ENCODE measurements around the gene IFI6. TPM values are rescaled to one million over a fixed set of nuclear protein-coding genes. Genes with fewer than 3 reads are reported as not detected.

IFI6 gene
- total RNA-seq, 1 experiment from 2014 or later = 4.3 TPM

- H2BK20ac ChIP-seq (ENCODE audit: low read depth, low read length, poor library complexity, severe bottlenecking) = no peak overlapping the region
- H3K27ac ChIP-seq (ENCODE audit: insufficient read length, low read depth, low read length) = no peak overlapping the region
- peaks cover 9 to 13% of the 10 kb centered on the region in 2 experiments for H3K4me1 Mint-ChIP-seq
Measured at GRCh38 chr1:27676410-27676809, 4.4 kb upstream of the IFI6 start.

More at GRCh38 chr1:27676410-27676809, 4.4 kb upstream of the IFI6 start:
- H3K79me1 ChIP-seq (ENCODE audit: insufficient read depth, low read depth, low read length, poor library complexity, severe bottlenecking) = no peaks in the 10 kb centered on the region
- H3K27me3 Mint-ChIP-seq (ENCODE audit: low read depth) = peaks cover 5% of the 10 kb centered on the region
- H3K14ac ChIP-seq (ENCODE audit: insufficient read depth, low read length) = no peak overlapping the region
- H3K23me2 ChIP-seq (ENCODE audit: insufficient read length, low read depth, low read length, poor library complexity, severe bottlenecking) = peaks cover 10% of the 10 kb centered on the region
- H3K27me3 ChIP-seq (ENCODE audit: insufficient read depth, low read length) = no peaks in the 10 kb centered on the region; the same call in 1 of the 2 replicates
- no peak overlapping the region for H3K4me2 ChIP-seq (ENCODE audit: insufficient read depth, insufficient read length, low read length)
- no peak overlapping the region for H3T11ph ChIP-seq (ENCODE audit: low read length)
- no peak overlapping the region for H4K8ac ChIP-seq (replicated peaks; ENCODE audit: insufficient read length, low read depth, low read length)
- no peak overlapping the region for H2BK120ac ChIP-seq (ENCODE audit: low read depth, low read length, poor library complexity, severe bottlenecking)
- H3K36me3 Mint-ChIP-seq (ENCODE audit: insufficient read depth in 1 of 3, low read depth in 3 of 3) = peaks cover 5 to 13% (median 13%) of the 10 kb centered on the region in 3 experiments; a peak in 6 of 7 replicates
- H4K91ac ChIP-seq (ENCODE audit: insufficient read length, low read depth, low read length) = no peak overlapping the region
- H3K9me3 ChIP-seq (ENCODE audit: control insufficient read depth, low read depth, low read length) = no peaks in the 10 kb centered on the region
- H3K56ac ChIP-seq (ENCODE audit: insufficient read length, low read depth, low read length) = no peak overlapping the region
- H3K79me2 ChIP-seq (ENCODE audit: insufficient read depth, low read length) = no peaks in the 10 kb centered on the region
- H2AFZ ChIP-seq (ENCODE audit: low read length) = no peak overlapping the region
- no peak overlapping the region for H3K4me3 Mint-ChIP-seq
- H2BK12ac ChIP-seq (ENCODE audit: insufficient read length, low read depth, low read length) = no peak overlapping the region
- no peak overlapping the region for H3K18ac ChIP-seq (ENCODE audit: insufficient read length, low read depth, low read length)
- TF ChIP-seq CTCF (conservative IDR thresholded peaks at IDR 0.05) = no peak
- WGBS (ENCODE audit: extremely low coverage, insufficient read length, low lambda C conversion rate) = no CpG with 5 or more reads among the region's 1 CpG
- no peak overlapping the region for H3K9ac ChIP-seq (ENCODE audit: extremely low read depth, insufficient read length, low read length)
- H3K23ac ChIP-seq (ENCODE audit: insufficient read length, low read depth, low read length) = no peak overlapping the region
- H4K20me1 ChIP-seq (ENCODE audit: control insufficient read depth, insufficient read depth, insufficient read length) = no peaks in the 10 kb centered on the region
- no peak overlapping the region for H3K27ac Mint-ChIP-seq
- H4K5ac ChIP-seq (ENCODE audit: insufficient read length, low read depth, low read length) = no peak overlapping the region
- no peaks in the 10 kb centered on the region; the same call in 1 of the 2 replicates for H3K4me1 ChIP-seq (ENCODE audit: insufficient read depth, low read length)
- H2AK5ac ChIP-seq (ENCODE audit: insufficient read length, low read length) = no peak overlapping the region
- peaks cover 28 to 30% of the 10 kb centered on the region in 2 experiments for H3K9me3 Mint-ChIP-seq
- DNase-seq = no peak
- no peak overlapping the region for H2BK5ac ChIP-seq (ENCODE audit: insufficient read length, low read length)
- no peak overlapping the region for H3K4ac ChIP-seq (ENCODE audit: low read depth, low read length)
- H2BK15ac ChIP-seq (ENCODE audit: low read depth, low read length) = no peak overlapping the region

Measured in H9 (cell line).